NCI-H1048 (cell line): ENCODE data around the gene KRTAP4-12.
A peak's percentile ranks its signal among the peaks of the same experiment; 100 is the strongest.
"Not testable (repeated sequence)": the region's sequence is repeated elsewhere in the genome, so short reads cannot be mapped to it uniquely, and the experiment has no call there.

ENCODE experiments used
- DNase-seq: peaks from one replicate; lab custom pipeline; 2025; lab: John Stamatoyannopoulos, UW

Gene KRTAP4-12

GRCh38 chr17:41096055-41096454 lies 27.9 kb downstream of the KRTAP4-12 start:
- DNase-seq = peak; percentile 53

DNA sequence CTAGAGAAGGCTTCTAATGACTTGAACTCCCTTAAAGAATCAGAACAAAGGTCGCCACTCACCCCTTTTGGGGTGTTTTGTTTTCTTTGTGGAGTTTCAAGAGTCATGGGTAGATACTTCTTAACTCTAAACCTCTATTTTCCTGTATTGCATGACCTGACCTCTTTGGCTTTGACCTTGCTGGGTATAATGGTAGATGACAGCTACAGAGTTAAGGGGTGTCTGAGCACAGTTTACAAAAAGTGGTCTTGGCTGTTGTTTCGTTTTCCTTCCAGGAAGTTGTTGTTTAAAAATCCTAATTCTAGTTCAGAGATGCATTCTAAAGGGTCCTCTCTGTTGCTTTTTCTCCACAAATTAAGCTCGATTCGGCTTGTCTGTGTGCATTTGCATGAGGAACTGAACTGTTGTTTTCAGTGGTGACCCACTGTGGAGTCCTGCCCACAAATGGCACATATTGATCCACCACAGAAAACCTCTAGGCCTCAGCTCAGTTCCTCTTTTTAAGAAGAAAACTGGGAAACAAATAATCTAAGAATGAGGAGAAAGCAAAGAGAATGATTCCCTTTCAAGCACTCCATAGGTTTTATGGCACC lies 35.1 kb downstream of the KRTAP4-12 start:
- not testable (repeated sequence) for DNase-seq

DNA sequence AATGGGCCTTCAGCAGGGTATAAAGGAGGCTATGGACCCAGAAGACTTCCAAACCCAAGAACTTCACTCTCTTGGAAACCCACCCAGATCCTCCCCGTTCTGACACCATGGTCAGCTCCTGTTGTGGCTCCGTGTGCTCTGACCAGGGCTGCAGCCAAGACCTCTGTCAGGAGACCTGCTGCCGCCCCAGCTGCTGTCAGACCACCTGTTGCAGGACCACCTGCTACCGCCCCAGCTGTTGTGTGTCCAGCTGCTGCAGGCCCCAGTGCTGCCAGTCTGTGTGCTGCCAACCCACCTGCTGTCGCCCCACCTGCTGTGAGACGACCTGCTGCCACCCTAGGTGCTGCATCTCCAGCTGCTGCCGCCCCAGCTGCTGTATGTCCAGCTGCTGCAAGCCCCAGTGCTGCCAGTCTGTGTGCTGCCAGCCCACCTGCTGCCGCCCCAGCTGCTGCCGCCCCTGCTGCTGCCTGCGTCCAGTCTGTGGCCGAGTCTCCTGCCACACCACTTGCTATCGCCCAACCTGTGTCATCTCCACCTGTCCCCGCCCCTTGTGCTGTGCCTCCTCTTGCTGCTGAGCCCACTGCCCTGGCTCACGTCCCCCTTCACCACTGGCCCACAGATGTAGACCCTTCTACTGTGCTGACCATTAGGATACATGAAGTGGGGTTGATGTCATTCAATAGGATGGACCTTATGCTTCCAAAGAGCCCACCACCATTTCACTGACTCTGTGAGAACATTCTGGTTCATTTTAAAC lies 39.7 kb downstream of the KRTAP4-12 start, which contains the start of gene KRTAP4-7:
TSS of gene KRTAP4-7 (plus strand) at position 51 of the 757 bp plus-strand sequence. CDS start at position 108, 57 bp downstream.
- DNase-seq = not testable (repeated sequence)

DNA sequence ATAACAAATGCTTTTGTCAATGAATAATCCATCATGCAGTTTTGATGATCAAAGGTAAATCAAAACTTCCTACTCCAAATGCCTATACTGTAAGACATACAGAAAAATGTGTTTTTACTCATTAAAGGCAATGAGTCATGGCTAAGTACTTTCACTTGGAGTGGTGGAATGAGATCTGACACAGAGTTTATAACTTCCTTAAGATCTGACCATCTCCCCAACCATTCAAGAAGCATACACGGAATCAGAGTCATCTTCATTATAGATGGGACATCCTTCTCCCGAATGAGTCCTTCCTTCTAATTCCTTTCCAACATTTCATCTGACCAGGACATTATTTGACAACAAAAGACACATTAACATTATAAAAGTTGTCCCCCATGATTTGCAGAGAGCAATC lies 40.6 kb downstream of the KRTAP4-12 start:
- not testable (repeated sequence) for DNase-seq

GRCh38 chr17:41082626-41083025 lies 41.4 kb downstream of the KRTAP4-12 start:
- no peak for DNase-seq

GRCh38 chr17:41076788-41077187 lies 47.2 kb downstream of the KRTAP4-12 start:
- no peak for DNase-seq

DNA sequence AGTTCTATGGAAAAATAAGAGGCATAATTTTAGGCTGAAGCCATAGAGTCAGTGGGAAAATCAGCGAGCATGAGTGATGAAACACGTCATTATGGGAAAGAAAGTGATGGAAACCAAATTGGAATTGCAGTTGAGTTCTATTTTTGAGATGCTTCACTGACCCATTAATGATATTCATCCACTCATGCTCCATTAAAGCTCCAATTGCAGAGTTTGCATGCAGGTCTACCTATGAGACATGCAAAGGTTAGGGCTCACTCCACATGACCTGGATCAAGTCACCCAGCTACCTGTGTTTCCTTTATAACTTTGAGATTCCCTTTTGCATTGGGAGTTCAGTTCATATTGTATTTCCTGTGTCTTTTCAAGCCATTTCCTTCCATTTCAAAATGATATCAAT lies 50.3 kb downstream of the KRTAP4-12 start:
- DNase-seq = no peak
